HG03378 (cell line): ENCODE results near the gene HACD2.

Experiments
- ATAC-seq: cut with Tn5 transposase; IDR thresholded peaks from one replicate; pipeline ENCODE4 v1.9.1; 2021; ENCODE audit warnings: mild to moderate bottlenecking, moderate library complexity; ENCODE audit not compliant: unreplicated experiment

HACD2 gene

DNA sequence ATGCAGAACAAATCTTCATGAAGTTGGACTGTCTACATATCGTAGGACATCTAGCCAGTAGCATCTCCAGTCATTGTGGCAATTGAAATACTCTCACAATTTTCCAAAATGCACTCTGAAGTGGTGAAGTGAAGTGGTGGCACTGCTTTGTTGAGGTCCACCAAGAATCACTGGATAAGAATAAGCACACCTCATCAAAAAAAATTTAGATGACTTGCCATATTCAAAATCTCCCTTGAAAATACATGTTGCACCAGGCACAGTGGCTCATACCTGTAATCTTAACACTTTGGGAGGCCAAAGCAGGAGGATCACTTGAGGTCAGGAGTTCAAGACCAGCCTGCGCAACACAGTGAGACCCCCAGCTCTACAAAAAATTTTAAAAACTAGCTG lies 12.9 kb downstream of the HACD2 start:
- no peak for ATAC-seq

DNA sequence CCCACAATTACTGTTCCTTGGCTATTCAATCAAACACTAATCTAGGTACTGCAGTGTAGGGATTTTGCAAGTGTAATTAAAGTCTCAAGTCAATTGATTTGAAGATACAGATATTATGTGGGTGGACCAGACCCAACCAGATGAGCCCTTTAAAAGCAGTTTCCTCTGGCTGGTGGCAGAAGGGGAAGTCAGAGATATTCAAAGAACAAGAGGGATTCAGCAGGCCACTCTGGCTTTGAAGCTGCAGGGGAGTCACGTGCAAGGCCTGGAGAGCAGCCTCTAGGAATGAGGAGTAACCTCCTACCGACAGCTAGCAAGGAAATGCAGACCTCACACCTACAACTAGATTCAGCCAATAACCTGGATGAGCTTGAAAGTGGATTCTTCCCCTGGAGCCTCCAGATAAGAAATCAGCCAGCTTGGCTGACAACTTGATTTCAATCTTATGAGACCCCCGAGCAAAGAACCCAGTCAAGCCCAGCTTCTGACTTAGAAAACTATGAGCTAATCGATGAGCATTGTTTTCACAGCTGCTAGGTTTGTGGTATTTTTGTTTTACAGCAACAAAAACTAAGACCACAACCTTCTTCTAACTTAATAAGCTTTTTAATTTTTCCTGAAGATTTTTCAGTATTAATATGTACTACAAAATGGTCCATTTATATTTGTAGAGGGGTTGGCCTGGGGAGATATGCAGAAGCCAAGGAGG lies 13.4 kb downstream of the HACD2 start:
- no peak for ATAC-seq

DNA sequence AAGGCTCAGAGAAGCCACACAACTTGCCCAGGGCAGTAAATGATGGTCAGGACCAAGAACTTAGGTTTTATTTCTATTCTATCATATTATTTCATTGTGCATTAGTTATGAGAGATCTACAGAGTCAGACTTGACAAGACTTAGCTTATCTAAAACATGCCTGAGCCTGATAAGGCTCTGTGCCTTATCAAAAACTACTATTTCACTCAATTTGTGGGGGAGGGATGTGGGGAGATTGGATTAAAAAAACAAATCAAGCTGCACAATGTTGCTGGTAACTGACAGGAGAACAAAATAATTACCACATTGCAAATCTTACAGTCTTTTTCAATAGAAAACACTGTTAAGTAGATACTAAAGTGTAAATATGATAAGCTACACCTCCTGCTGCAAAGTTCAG lies 16.0 kb downstream of the HACD2 start:
- ATAC-seq = no peak

DNA sequence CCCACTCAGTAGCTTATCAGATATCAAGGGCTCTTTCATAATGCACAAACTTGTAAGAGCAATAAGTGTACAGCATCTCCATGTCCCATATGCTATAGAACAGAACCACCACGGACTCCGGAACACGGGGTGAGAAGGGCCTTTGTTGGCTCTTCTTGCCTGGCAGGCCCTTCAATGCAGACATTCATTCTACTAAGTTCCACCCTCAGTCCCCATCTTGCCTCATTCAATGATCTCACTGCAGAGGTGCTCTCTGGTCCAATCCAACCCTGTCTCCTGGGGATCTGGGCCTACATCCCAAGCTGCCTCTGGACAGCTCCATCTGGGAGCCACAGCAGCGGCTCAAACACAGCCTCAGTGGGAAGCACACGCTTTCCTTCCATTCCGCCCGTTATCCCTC lies 16.8 kb downstream of the HACD2 start:
- ATAC-seq = no peak

DNA sequence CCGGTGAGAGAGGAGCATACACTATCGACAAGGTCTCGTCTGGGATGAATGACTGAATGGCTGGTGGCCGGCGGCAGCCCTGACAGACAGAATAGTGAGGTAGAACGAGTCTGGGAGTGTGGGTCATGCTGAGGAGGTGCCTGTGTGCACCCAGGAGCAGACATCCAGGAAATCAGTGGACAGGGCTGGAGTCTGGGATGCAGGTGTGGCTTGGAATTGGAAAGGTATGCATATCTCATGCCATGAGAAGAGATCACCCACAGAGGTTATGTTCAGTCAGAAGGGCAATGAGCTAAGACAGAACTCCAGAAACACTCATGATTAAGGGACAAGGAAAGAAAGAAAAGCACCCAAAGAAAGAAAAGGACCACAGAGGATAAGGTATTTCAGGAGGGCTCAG lies 20.8 kb downstream of the HACD2 start:
- no peak for ATAC-seq

DNA sequence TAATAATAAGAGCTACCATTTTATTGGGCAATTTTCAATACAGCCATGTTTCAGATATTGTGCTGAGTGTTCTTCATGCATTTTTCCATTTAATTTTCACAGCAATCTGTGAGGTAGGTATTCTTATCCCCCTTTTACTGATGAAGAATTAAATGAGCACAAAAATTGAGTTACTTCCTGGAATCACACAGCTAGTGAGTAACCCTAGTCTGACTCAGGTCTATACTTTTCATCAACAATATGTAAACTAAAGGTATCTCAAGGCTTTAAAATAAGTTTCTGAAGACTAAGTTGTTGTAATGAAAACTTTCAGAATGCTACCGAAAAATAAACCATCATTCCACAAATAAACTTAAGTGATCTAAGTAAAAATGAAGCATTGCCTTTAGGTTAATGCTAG lies 22.3 kb downstream of the HACD2 start:
- ATAC-seq = no peak

DNA sequence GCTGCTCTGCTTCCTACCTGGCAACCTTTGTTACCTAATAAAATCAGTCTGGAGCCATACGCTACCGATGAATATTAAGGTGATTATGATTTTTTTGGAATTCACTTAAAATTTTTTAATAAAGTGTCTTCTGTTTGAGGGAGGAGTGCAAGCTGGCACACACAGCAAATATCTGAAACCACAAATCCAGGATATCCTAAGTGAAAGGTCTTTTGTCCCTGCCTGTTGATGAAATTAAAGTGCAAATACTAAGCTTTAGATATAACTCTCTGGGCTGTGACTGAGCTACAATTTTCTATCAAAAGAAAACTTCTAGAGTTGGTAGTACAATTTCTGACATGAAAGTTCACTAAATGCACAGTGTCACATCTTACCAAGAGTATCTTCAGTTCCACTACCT lies 23.7 kb downstream of the HACD2 start:
- no peak for ATAC-seq

DNA sequence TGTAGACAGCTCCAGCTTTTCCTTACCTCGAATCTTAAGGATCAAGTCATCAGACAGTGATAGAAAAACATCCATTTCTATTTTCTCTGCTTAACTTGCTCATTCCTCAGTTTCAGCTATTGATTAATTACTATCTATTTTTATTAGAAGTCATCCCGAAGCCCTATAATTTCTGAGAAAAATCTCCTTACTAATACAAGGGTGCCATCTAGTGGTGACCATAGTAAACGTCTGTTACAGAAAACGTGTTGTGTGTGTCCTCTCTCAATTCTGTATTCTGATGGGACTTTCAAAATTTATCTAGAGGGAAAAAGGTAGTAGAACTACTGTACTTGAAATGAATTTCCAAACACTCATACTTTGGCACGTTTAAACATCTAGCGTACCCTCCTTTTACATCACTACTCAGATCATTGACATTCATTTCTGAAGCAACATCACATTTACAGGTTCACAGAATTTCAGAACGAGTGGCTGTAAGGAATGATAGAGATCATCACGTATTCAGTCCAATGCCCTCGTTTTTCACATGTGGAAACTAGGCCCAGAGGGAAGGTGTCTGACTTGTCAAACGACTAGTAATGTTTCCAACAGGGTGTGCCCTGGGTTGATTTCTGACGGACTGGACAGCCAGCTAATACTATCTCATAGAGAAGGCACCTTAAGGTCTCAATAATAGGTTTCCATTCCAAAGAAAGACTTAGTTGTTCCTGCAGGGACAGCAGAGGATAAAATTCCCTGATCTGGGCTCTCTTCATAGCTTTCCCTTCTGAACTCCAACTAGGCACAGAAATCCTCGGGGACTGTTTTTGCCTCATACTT lies 25.6 kb downstream of the HACD2 start:
- ATAC-seq = no peak

DNA sequence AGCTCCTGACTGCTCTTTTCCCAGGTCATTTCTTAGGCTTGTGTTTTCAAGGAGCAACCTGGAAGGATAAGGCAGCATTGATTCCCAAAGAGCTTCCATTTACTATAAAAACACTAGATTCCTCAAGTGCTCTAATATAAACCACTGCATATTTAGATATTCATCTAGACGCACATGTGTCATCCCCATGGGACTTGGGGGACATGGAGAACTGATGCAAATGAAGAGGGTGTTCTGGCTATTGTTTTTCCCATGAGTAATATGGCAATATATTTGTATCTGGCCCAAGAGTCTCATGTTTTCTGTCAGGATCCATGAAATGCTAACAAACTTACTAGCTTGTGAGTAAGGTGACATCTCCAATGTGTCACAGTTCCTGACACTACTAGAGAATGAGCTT lies 31.3 kb downstream of the HACD2 start:
- no peak for ATAC-seq

DNA sequence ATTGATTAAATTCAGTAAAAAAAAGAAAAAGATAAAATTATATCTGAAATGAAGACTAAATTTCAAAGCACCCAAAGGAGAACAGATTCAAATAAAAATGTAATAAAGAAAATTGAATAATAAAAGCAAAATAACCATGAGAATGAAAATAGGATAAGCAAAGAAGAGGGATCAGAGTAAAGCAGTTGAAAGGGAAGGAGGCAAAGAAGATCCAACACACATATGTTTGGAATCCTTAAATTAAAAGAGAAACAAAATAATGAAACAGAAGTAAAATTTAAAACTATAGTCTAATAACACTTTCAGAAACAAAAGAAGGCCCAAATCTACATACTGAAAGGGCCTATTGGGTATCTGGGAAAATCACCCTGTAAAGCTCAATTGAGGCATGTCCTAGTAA lies 32.1 kb downstream of the HACD2 start:
- ATAC-seq = no peak

DNA sequence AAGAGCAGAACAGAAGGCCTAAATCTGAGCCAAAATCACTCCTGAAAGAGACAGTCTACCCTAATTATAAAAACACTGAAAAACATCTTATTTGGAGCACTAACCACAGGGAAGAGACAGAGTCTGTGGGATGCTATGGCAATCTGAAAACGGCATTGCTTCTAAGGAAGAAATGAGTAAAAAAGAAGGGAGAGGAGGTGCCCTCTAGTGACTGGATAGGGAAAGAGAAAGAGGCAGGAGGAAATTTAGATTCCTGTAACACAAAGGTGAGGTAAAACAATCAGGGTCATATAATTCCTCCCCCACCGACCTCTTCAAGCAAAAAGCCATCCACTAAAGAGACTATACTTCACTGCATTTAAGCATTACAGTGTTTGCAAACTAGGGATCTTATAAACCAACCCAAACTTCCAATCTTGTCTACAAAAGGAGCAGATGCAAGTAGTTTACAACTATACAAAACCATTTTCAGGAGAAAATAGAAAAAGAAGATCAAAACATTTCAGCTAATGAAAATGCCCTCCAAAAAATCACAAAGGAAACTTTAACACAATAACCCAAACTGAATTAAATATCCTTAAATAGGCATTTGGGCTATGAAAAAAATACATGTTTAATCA lies 32.6 kb downstream of the HACD2 start:
- ATAC-seq = no peak

DNA sequence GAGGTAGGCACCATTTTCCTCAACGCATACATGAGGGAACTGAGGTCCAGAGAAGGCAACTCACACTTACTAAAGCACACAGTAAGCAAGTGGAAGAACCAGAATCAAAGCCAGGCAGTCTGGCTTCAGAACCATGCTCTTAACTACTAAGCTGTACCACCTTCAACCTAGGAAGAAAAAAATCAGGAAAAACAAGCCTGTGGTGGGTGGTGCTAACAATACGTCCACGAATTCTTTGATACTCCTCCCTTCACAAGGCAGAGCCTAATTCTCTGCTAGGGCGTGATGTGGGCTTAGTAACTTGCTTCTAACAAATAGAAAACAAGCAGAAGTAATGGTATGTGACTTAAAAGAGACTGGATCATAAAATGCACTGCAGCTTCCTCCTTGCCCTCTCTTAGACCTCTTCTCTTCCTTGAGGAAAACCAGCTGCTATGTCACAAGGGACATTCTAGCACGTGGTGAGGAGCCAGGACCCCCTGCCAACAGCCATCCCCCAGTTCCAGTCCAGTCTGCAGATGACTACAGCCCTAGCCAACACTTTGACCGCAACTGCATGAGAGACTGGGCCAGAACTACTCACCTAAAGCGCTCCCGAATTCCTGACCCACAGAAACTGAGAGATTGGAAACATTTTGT lies 36.9 kb downstream of the HACD2 start:
- no peak for ATAC-seq

DNA sequence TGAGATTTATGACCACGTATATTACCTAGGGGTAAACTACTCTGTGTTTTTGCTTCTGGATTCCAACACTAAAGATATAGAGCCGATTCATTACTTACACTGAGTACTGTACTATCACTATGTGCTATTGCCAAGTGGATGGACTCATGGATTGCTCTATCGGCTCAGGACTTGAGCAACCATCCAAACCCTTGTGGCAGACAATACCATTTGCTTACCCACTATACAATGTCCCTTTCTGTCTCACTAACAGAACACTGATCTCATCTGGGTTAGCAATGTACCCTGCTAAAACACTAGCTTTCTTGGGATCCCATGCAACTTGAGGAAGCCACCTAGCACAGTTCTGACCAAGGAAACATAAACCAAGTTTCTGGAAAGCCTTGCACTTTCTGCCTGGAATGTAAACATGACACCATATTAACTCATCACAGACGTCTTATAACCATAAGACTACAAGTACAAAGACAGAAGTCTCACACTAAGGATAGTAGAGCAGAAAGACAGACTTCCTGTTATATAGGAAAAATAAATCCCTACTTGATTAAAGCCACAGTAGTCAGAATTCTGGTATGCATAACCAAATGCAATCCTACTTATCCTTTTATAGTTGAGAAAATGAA lies 38.6 kb downstream of the HACD2 start:
- ATAC-seq = no peak

DNA sequence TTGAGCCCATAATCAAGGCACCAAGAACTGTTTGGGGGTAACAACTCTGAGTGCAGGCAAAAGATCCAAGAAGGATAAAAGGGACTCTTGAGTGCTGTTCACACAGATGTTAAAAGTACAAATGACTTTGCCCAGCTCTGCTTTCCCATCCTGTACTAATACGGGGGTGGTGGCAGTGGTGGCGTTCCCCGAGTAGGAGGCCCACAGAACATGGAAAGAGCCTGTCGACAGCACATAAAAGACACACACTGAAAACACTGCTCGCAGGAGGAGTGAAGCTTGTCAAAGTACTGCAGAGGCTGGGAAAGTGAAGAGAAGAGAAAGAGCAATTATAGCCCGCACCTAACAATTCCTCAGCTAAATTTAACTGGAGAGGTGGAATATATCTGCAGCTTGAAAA lies 40.9 kb downstream of the HACD2 start:
- ATAC-seq = no peak

DNA sequence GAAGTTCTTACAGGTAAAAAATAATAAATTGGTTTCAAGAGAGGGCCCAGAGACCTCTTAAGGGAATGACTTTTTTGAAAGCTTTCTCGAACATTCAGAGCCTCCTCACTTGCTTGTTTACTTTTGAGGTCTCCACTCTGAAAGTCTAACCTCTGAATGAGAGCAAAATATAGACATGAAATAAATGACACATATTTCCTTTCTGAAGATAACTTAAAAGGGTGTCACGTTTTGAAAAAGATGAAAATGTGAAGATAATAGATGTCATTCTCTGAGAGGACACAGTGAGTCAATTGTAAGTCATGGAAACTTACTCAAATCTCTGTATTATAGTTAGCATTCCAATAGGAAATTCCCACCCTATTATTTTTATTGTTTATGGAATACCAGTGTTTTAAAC lies 44.6 kb downstream of the HACD2 start:
- no peak for ATAC-seq

DNA sequence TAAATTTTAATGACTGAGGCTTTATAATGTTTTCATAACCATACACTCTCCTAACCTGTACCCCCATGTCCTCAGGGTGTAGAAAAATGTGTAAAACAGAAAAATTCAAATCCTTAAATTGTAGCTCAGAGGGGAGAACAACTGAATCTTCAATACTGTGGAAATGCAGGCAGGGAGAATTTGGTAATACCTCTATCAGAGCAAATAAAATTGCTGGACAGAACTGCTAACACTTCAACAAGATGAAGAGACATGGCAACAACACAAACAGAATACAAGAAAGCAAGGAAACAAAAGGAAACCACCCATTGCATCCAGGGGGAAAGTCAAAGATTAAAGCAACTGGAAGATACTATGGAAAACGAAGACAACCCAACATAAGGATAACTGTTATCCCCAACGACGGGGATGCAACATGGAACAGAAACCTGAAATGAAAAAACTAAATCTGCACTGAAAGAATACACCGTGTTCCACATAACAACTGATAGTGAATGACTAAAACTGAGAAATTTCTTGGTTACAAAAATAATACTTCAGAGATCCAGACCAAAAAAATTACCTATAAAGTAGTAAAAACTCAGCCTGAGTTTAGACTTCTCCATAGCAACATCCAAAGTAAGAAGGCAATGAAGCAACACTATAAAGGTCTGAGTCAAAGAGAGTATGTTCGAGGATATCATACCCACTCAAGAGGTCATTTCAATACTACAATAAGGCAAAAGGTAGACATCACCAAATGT lies 48.5 kb downstream of the HACD2 start:
- no peak for ATAC-seq

DNA sequence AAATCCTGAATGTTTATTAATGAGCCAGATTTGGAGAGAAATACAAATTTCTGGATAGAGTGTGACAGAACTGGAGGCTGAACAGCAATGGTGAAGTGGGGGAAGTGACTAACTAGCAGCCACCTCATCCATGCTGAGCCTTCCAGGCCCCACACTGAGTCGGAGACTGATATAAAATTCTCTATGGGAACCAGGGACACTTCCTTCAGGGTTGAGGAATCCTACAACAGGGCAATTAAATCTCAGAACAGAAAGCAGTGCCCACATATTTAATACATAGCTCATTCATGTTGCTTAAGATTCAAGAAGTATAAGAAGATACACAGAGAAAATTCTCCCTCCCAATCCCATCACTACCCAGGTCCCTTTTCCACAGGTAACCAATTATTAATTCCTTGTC lies 49.3 kb downstream of the HACD2 start:
- ATAC-seq = no peak

DNA sequence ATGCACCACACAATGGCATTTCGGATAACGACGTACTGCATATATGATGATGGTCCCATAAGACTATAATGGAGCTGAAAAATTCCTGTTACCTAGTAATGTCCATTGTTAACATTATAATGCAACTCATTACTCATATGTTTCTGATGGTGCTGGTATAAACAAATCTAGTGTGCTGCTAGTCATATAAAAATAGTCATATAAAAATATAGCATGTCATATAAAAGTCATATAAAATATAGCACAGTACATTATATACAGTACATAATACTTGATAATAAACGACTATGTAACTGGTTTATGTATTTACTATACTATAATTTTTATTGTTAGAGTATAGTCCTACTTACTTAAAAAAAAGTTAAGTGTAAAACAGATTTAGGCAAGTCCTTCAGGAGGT lies 50.6 kb downstream of the HACD2 start:
- no peak for ATAC-seq

DNA sequence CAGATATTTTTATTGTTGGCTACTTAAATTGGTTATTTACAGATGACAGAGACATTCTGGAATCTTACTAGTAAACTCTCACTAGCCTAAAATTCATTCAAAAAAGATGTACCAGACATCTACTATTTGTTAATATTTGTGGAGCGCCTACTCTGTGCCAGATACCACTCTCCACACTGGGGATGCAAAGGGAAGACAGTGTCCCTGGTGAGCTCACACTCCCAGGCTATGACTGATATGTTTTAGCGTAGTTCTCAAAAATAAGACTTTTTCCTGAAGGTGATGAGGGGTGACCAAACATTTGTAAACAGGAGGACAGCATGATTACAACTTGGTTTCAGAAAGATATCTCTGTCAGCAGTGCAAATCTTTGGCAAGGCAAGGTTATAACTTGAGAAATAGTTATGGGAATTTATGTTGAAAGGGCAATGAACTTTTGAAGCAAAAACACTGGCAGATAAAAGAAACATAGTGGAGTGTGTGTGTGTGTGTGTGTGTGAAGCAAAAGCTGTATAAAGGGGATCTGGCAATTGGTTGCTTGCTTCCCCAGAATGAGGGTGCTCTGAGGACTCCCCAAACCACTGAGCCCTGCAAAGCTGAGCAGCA lies 51.2 kb downstream of the HACD2 start:
- no peak for ATAC-seq

DNA sequence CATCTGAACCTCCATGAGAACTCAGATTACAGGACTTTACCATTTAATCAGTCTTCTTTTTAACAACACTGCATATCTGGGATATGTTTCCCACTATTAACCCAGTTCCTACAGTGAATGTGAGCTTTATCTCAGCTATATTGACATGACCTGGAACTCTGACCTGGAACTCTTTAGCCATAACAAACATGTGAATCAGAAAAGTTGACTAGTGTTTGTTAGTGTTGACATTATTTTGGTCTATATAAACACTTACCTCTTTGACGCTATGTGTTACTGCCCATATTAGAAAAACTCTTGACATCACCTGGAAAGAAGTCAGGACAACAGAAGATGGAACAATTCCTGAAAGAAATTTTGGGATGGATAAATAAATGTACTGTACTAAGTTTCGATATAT lies 56.7 kb downstream of the HACD2 start:
- ATAC-seq = no peak
